ENCODE results near the gene TEAD3.
"Not testable (repeated sequence)": the region's sequence is repeated elsewhere in the genome, so short reads cannot be mapped to it uniquely, and the experiment has no call there.

Gene TEAD3

GRCh38 chr6:35445691-35446090, 51.2 kb downstream of the TEAD3 start:
- no peak for DNase-seq

- DNase-seq = no peak
These were observed 53.4 kb downstream of the TEAD3 start for GRCh38 chr6:35443341-35444030.

- DNase-seq = no peak
These were observed 54.2 kb downstream of the TEAD3 start for GRCh38 chr6:35442693-35443092.

- DNase-seq = no peak
These were observed 55.2 kb downstream of the TEAD3 start for GRCh38 chr6:35441642-35442041.

GRCh38 chr6:35441205-35441604, 55.7 kb downstream of the TEAD3 start:
- DNase-seq = no peak

GRCh38 chr6:35439308-35439707, 57.6 kb downstream of the TEAD3 start:
- no peak for DNase-seq

- not testable (repeated sequence) for DNase-seq
These were observed 58.4 kb downstream of the TEAD3 start for GRCh38 chr6:35438378-35439065.

GRCh38 chr6:35436071-35436857, 60.6 kb downstream of the TEAD3 start:
- DNase-seq = no peak

GRCh38 chr6:35435074-35435837, 61.6 kb downstream of the TEAD3 start:
- DNase-seq = no peak

DNA sequence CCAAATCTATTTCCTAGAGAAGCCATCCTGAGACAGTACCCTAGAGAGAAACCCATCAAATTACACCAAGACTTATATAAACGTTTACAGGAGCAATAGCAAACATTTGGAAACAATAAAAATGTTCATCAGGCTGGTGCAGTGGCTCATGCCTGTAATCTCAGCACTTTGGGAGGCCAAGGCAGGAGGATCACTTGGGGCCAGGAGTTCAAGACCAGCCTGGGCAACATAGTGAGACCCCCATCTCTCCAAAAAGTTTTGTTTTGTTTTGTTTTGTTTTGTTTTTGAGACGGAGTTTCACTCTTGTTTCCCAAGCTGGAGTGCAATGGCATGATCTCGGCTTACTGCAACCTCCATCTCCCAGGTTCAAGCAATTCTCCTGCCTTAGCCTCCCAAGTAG, 64.2 kb downstream of the TEAD3 start:
- DNase-seq = not testable (repeated sequence)

DNA sequence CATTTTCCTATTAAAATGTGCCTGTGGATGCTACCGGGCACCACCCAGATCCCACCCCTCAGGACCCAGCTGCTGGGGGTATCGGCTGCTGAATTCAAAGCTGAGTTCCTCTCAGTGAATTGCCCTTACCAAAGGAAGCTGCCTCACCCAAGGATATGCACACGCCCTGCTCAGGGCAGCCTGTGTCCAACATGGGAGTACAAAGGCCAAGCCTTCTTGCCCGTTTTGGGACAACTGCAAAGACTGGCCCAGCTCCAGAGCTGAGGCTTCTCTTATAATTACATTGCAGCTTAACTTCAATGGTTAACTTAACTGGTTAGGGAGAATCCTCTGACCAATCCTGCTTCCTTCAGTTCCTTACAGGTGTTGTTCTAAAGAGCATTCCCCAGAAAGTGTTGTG, 64.6 kb downstream of the TEAD3 start:
- DNase-seq = no peak

- no peak for DNase-seq
These were observed 67.4 kb downstream of the TEAD3 start for GRCh38 chr6:35429463-35429862.

DNA sequence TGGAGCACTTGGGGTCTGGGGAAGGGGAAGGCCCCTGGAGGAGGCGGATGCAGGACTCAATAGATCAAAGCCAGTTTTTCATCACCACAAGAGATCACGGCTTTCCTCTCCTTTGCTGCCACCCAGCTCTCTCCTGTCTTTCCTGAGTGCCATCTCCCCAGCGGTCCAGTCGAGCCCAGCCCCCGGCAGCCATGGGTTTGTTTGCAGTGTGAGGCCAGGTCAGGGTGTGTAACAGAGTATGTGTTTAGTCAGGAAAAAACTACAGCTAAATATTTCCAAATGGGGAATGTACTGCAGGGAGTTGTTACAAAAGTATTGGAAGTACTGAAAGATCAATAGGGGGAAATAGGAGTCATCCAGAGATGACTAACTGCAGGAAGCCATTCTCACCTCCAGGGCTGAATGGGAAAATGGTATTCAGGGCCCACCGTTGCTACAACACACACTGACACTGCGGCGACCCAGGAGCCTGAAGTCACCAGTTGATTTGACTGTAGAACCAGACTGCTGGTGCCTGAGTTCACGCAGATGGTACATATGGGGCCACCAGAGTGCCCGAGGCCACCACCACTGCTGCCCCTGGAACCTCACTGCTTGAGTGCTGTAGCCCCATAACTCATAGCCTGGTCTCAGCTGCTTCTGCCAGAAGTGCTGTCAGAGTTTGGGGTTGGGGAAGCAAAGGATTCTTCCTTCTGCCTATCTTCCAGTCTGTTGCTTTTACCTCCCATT, 68.3 kb downstream of the TEAD3 start:
- DNase-seq = no peak

- DNase-seq = no peak
These were observed 69.0 kb downstream of the TEAD3 start for GRCh38 chr6:35427851-35428321.

DNA sequence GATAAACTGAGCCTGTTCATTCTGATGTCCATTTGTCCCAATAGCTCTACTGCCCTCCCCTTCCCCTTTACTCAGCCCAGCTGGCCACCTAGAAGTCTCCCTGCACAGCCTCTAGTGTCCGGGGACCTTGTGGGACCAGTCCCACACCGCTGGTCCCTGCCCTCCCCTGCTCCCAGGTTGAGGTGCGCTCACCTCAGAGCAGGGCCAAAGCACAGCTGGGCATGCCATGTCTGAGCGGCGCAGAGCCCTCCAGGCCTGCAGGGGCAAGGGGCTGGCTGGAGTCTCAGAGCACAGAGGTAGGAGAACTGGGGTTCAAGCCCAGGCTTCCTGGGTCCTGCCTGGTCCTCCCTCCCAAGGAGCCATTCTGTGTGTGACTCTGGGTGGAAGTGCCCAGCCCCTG, 69.4 kb downstream of the TEAD3 start:
- no peak for DNase-seq

DNA sequence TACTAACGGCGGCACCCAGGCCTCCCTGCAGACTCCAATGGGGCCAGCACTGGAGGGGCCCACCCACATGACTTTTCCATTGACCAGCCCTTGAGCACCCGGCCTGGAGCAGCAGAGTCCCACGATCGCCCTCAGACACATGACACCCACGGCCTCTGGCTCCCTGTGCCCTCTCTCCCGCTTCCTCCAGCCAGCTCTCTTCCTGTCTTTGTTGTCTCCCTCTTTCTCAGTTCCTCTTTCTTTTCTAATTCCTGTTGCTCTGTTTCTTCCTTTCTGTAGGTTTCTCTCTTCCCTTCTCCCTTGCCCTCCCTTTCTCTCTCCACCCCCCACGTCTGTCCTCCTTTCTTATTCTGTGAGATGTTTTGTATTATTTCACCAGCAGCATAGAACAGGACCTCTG, 70.8 kb downstream of the TEAD3 start:
- DNase-seq = no peak

DNA sequence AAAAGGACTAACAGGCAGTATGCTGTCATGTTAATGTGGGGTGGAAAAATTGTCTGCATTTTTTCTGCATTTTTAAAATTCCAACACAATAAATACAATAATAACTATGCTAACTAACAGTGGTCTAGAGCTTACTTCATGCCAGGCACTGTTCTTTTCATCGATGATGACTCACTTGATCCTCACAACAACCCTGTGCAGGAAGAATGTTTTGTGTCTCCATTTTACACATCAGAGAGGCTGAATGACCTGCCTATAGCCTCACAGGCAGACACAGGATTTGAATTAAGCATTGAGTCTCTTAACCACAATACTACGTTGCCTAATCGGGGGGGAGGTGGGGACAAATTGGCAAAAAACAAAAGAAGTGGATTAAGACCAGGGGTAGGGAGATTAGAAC, 71.6 kb downstream of the TEAD3 start:
- no peak for DNase-seq
